CD4-positive, alpha-beta T cell treated with Interleukin-15 for 1 hour (primary cell): ENCODE data around the gene PLD1.
"Not testable (repeated sequence)": the region's sequence is repeated elsewhere in the genome, so short reads cannot be mapped to it uniquely, and the experiment has no call there.

Experiments
- DNase-seq: peaks from one replicate; pipeline ENCODE4 v3.0.0-alpha.2; 2020

The PLD1 gene

GRCh38 chr3:171809861-171810628, at the start of gene PLD1:
PLD1 (minus strand) TSS chr3:171810483; CDS start chr3:171738051, 72,432 bp downstream.
- peak; percentile 55 for DNase-seq

GRCh38 chr3:171858770-171859169, 48.5 kb upstream of the PLD1 start:
- not testable (repeated sequence) for DNase-seq

GRCh38 chr3:171854649-171855305, 44.5 kb upstream of the PLD1 start:
- no peak for DNase-seq

- no peak for DNase-seq
Measured at GRCh38 chr3:171851660-171852058, 41.4 kb upstream of the PLD1 start.

GRCh38 chr3:171850960-171851659, 40.8 kb upstream of the PLD1 start:
- no peak for DNase-seq

GRCh38 chr3:171850320-171850959, 40.2 kb upstream of the PLD1 start:
- DNase-seq: no peak

- DNase-seq: no peak
Measured at GRCh38 chr3:171849617-171850319, 39.5 kb upstream of the PLD1 start.

- DNase-seq: no peak
Measured at GRCh38 chr3:171847595-171848259, 37.4 kb upstream of the PLD1 start.

GRCh38 chr3:171847133-171847532, 36.9 kb upstream of the PLD1 start:
- DNase-seq: no peak

- DNase-seq: no peak
Measured at GRCh38 chr3:171846597-171846996, 36.3 kb upstream of the PLD1 start.

GRCh38 chr3:171845481-171846284, 35.4 kb upstream of the PLD1 start:
- DNase-seq: no peak

GRCh38 chr3:171844873-171845272, 34.6 kb upstream of the PLD1 start:
- no peak for DNase-seq

- DNase-seq: no peak
Measured at GRCh38 chr3:171842864-171843518, 32.7 kb upstream of the PLD1 start, which contains the start of gene TMEM212. TMEM212 (plus strand) TSS chr3:171843349; CDS start chr3:171843384, 35 bp downstream.

GRCh38 chr3:171841620-171842000, 31.3 kb upstream of the PLD1 start:
- no peak for DNase-seq

- no peak for DNase-seq
Measured at GRCh38 chr3:171840811-171841619, 30.7 kb upstream of the PLD1 start.

GRCh38 chr3:171840445-171840810, 30.1 kb upstream of the PLD1 start:
- DNase-seq: no peak

GRCh38 chr3:171839270-171839669, 29.0 kb upstream of the PLD1 start:
- DNase-seq: no peak

- DNase-seq: no peak
Measured at GRCh38 chr3:171838218-171838720, 28.0 kb upstream of the PLD1 start.

GRCh38 chr3:171837698-171838097, 27.4 kb upstream of the PLD1 start:
- no peak for DNase-seq

- DNase-seq: no peak
Measured at GRCh38 chr3:171836855-171837254, 26.6 kb upstream of the PLD1 start.
